Endothelial cell of umbilical vein (primary cell): ENCODE data around the gene CCDC116. TPM values are rescaled to one million over a fixed set of nuclear protein-coding genes. Genes with fewer than 3 reads are reported as not detected.
"Not testable (repeated sequence)": the region's sequence is repeated elsewhere in the genome, so short reads cannot be mapped to it uniquely, and the experiment has no call there.

Experiments
- BruUV-seq: library from RNA; stranded (reverse); fragments of 400-500 nt; replicated peaks from 2 replicates; lab custom pipeline; 2021; lab: Mats Ljungman, UMichigan
- CTCF ChIA-PET: fragments of 300-600, 350-600 bp; sonication (Branson Sonifier 250); formaldehyde crosslinking; loops from one replicate; lab custom pipeline; 2021; ENCODE audit warnings: antibody characterized with exemption, inconsistent platforms; lab: Charles Lee
- POLR2A ChIA-PET: fragments of 300-600, 350-600 bp; sonication (Branson Sonifier 250); formaldehyde crosslinking; loops from one replicate; lab custom pipeline; 2021; ENCODE audit warnings: antibody characterized with exemption, inconsistent platforms; lab: Charles Lee
- DNase-seq: peaks from one replicate; pipeline ENCODE4 v3.0.0-alpha.2; 2011; ENCODE audit warnings: low read depth, low spot score
- FAIRE-seq: peaks from 2 replicates; lab custom pipeline; 2011; peaks lifted over from hg19 to GRCh38; lab: Jason Lieb, UNC
- H2AFZ ChIP-seq: 2 replicates; pipeline ENCODE4 v1.6.0; 2012; ENCODE audit warnings: low read depth, low read length, control low read depth, inconsistent platforms
- H3K27ac ChIP-seq: 2 replicates; pipeline ENCODE4 v1.5.1; 2011; ENCODE audit warnings: low read depth, mild to moderate bottlenecking, control low read depth, low read length, moderate library complexity; ENCODE audit not compliant: insufficient read depth
- H3K27me3 ChIP-seq, 2 experiments: 2 replicates each; pipeline versions ENCODE4 v1.6.0 to v1.6.1; 2011; ENCODE audit warnings: low read length in 2 of 2, mixed read lengths in 1 of 2; ENCODE audit not compliant: control insufficient read depth in 2 of 2, insufficient read depth in 2 of 2
- H3K36me3 ChIP-seq, 2 experiments: 2 replicates in 1 of 2; 3 replicates in 1 of 2; pipeline ENCODE4 v1.5.1; 2011; ENCODE audit warnings: low read length in 2 of 2, mild to moderate bottlenecking in 1 of 2, moderate library complexity in 1 of 2; ENCODE audit not compliant: control insufficient read depth in 2 of 2, insufficient read depth in 2 of 2; ENCODE audit errors: extremely low read depth in 1 of 2
- H3K4me1 ChIP-seq: 3 replicates; pipeline ENCODE4 v1.5.1; 2011; ENCODE audit warnings: mild to moderate bottlenecking, low read length; ENCODE audit not compliant: control insufficient read depth, insufficient read depth; ENCODE audit errors: extremely low read depth
- H3K4me2 ChIP-seq: 2 replicates; pipeline ENCODE4 v1.6.1; 2011; ENCODE audit warnings: low read length, control low read depth, mixed read lengths; ENCODE audit not compliant: insufficient read depth
- H3K4me3 ChIP-seq, 3 experiments: fragments of 200-600 bp in 1 of 3; sonication (generic), shearing (Covaris generic) in 1 of 3; replicated peaks in 1 of 3; 2 replicates each; pipeline ENCODE4 v1.5.1; 2011 to 2016; ENCODE audit warnings: control low read depth in 3 of 3, low read length in 3 of 3, mild to moderate bottlenecking in 2 of 3, inconsistent platforms in 1 of 3, low read depth in 1 of 3, moderate library complexity in 1 of 3; ENCODE audit not compliant: insufficient read depth in 1 of 3
- H3K79me2 ChIP-seq: 2 replicates; pipeline ENCODE4 v1.6.0; 2012; ENCODE audit warnings: low read length, inconsistent platforms; ENCODE audit not compliant: control insufficient read depth, insufficient read depth
- H3K9ac ChIP-seq: replicated peaks from 2 replicates; pipeline ENCODE3; 2011; ENCODE audit warnings: low read length, control low read depth; ENCODE audit not compliant: insufficient read depth; ENCODE audit errors: extremely low read depth
- H3K9me1 ChIP-seq: replicated peaks from 3 replicates; pipeline ENCODE4 v1.6.0; 2011; ENCODE audit warnings: mild to moderate bottlenecking, low read length; ENCODE audit not compliant: control insufficient read depth, insufficient read depth; ENCODE audit errors: extremely low read depth
- H3K9me3 ChIP-seq: replicated peaks from 2 replicates; pipeline ENCODE4 v1.5.1; 2012; ENCODE audit warnings: low read length, inconsistent platforms; ENCODE audit not compliant: control insufficient read depth, insufficient read depth
- H4K20me1 ChIP-seq: replicated peaks from 2 replicates; pipeline ENCODE3; 2011; ENCODE audit warnings: mild to moderate bottlenecking, low read length; ENCODE audit not compliant: control insufficient read depth, insufficient read depth; ENCODE audit errors: extremely low read depth
- EZH2 ChIP-seq: IDR thresholded peaks from 2 replicates; pipeline ENCODE4 v1.6.1; 2012; ENCODE audit warnings: borderline replicate concordance, low read depth, mild to moderate bottlenecking, moderate library complexity, low read length, inconsistent platforms; ENCODE audit not compliant: severe bottlenecking
- FOS ChIP-seq: IDR thresholded peaks from 2 replicates; pipeline ENCODE4 v1.6.1; 2011; ENCODE audit warnings: mild to moderate bottlenecking, low read length, moderate library complexity, borderline replicate concordance; ENCODE audit not compliant: insufficient read depth
- GATA2 ChIP-seq: IDR thresholded peaks from 2 replicates; pipeline ENCODE4 v1.7.0; 2011; ENCODE audit warnings: low read depth, mild to moderate bottlenecking, moderate library complexity, mixed read lengths, low read length; ENCODE audit not compliant: insufficient read length, insufficient read depth
- JUN ChIP-seq: IDR thresholded peaks from 2 replicates; pipeline ENCODE4 v1.6.1; 2011; ENCODE audit warnings: borderline replicate concordance, low read depth; ENCODE audit not compliant: insufficient read length, insufficient read depth
- MYC ChIP-seq: IDR thresholded peaks from one replicate; pipeline ENCODE4 v1.6.1; 2011; ENCODE audit warnings: mild to moderate bottlenecking, low read depth, low read length
- POLR2A ChIP-seq: IDR thresholded peaks from 2 replicates; pipeline ENCODE4 v1.6.1; 2012; ENCODE audit warnings: low read depth, mild to moderate bottlenecking, control low read depth, low read length
- POLR2AphosphoS5 ChIP-seq: IDR thresholded peaks from 2 replicates; pipeline ENCODE4 v1.6.1; 2012; ENCODE audit warnings: low read depth, mild to moderate bottlenecking, control low read depth, low read length, moderate library complexity; ENCODE audit not compliant: insufficient read depth
- dilution Hi-C: fragments of 300-500 bp; cut with MboI; formaldehyde crosslinking; loops from one replicate; pipeline ENCODE4 v1.15.0; 2019; ENCODE audit warnings: low sequenced_read_pairs; ENCODE audit not compliant: extremely low pct_ligation_motif_present
- intact Hi-C: fragments of 100-400 bp; cut with micrococcal nuclease; formaldehyde crosslinking; loops from one replicate; pipeline ENCODE4 v1.10.0; 2022
- polyA plus RNA-seq, 4 experiments: library from polyadenylated mRNA; depleted of rRNA in 3 of 4; stranded (reverse) in 3 of 4; unstranded in 1 of 4; fragments of >200 nt; gene quantifications; 2 replicates each; pipeline versions ENCODE4 v1.2.1 to v1.2.3, GENCODE V29; 2011 to 2012; ENCODE audit warnings: missing spikeins in 1 of 4
- total RNA-seq: library from RNA; stranded (reverse); gene quantifications from 2 replicates; pipeline ENCODE4 v1.2.3, GENCODE V29; 2021
- TF ChIP-seq, protein P1 (sequence below): IDR thresholded peaks from 2 replicates; pipeline ENCODE4 v1.6.1; 2011; ENCODE audit not compliant: insufficient read depth, insufficient read length
- TF ChIP-seq, protein P2 (sequence below), 2 donors: IDR thresholded peaks; 1 replicate in 1 of 2; 2 replicates in 1 of 2; pipeline ENCODE4 v1.5.1; 2011; ENCODE audit warnings: low read length in 2 of 2, mild to moderate bottlenecking in 2 of 2, moderate library complexity in 2 of 2, control low read depth in 1 of 2, inconsistent platforms in 1 of 2, low read depth in 1 of 2; ENCODE audit not compliant: insufficient read depth in 1 of 2; ENCODE audit errors: extremely low read depth in 1 of 2

Gene CCDC116
- total and polyA plus RNA-seq, 2 donors (not counting 3 experiments of a cell fraction or from before 2014, with no cell fraction given): 0.21 to 0.33 TPM

DNA sequence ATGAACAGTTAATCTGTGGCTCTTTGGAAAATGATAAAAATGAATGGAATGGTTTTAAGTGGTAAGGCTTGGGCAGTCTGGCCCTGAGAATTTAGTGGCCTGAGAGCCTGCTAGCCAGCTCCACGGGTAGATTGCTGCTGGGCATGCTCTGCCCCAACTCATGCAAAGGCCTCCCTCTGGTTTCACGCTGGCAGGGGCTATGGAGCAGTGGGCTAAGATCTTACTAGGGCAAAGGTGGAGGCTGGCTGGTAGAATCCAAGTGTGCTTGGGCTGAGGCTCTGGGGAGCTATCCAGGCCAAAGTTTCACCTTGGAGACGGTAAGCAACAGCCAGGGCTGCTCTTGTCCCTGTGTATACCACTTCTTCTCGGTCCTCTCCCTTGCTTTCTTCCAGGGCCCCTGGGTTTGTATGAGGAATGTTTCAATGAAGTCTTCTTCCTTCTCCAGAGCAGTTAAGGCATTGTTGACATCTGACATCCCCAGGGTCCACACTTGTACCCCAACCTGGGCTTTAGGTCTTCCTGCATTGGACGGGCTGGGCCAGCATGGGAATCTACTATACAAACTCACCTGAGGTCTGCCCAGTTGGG lies 37.6 kb upstream of the CCDC116 start:
- H3K79me2 ChIP-seq: peaks cover 99% of the 10 kb centered on the region
- no peaks in the 10 kb centered on the region for H3K9me1 ChIP-seq
- H3K4me1 ChIP-seq: peaks cover 4% of the 10 kb centered on the region
- DNase-seq: no peak
- no peak overlapping the region for H3K4me2 ChIP-seq
- no peaks in the 10 kb centered on the region for H3K9me3 ChIP-seq
- FAIRE-seq: no peak
- dilution Hi-C loops: no loop called here
- H3K9ac ChIP-seq: no peak overlapping the region
- H3K4me3 ChIP-seq: no peak overlapping the region
- no peaks in the 10 kb centered on the region for H3K27me3 ChIP-seq
- no peak for TF ChIP-seq JUN
- TF ChIP-seq FOS: no peak
- no peak for TF ChIP-seq GATA2
- no peak for TF ChIP-seq MYC
- no peak for TF ChIP-seq EZH2
- TF ChIP-seq POLR2A: no peak
- TF ChIP-seq, protein P1, sequence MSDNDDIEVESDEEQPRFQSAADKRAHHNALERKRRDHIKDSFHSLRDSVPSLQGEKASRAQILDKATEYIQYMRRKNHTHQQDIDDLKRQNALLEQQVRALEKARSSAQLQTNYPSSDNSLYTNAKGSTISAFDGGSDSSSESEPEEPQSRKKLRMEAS: no peak
- TF ChIP-seq POLR2AphosphoS5: no peak
- TF ChIP-seq, protein P2, sequence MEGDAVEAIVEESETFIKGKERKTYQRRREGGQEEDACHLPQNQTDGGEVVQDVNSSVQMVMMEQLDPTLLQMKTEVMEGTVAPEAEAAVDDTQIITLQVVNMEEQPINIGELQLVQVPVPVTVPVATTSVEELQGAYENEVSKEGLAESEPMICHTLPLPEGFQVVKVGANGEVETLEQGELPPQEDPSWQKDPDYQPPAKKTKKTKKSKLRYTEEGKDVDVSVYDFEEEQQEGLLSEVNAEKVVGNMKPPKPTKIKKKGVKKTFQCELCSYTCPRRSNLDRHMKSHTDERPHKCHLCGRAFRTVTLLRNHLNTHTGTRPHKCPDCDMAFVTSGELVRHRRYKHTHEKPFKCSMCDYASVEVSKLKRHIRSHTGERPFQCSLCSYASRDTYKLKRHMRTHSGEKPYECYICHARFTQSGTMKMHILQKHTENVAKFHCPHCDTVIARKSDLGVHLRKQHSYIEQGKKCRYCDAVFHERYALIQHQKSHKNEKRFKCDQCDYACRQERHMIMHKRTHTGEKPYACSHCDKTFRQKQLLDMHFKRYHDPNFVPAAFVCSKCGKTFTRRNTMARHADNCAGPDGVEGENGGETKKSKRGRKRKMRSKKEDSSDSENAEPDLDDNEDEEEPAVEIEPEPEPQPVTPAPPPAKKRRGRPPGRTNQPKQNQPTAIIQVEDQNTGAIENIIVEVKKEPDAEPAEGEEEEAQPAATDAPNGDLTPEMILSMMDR (IDR thresholded peaks at IDR 0.05; ENCODE audit: extremely low read depth in 1 of 2, insufficient read depth in 1 of 2, low read depth in 1 of 2, low read length in 2 of 2): no peak
- ChIA-PET CTCF (interaction anchor here (1.2 to 2.4 kb wide), 2 partner anchors 16 to 48 kb away, joined by 5 to 9 read pairs; no protein-coding TSS in a partner anchor), POLR2A (no interaction called here)
- H4K20me1 ChIP-seq: peaks cover 10% of the 10 kb centered on the region
- no TSS peak for BruUV-seq
- H3K36me3 ChIP-seq: peaks cover 16 to 29% of the 10 kb centered on the region in 2 experiments
- no peak overlapping the region for H2AFZ ChIP-seq
- intact Hi-C loops: no loop called here
- H3K27ac ChIP-seq: no peak overlapping the region

DNA sequence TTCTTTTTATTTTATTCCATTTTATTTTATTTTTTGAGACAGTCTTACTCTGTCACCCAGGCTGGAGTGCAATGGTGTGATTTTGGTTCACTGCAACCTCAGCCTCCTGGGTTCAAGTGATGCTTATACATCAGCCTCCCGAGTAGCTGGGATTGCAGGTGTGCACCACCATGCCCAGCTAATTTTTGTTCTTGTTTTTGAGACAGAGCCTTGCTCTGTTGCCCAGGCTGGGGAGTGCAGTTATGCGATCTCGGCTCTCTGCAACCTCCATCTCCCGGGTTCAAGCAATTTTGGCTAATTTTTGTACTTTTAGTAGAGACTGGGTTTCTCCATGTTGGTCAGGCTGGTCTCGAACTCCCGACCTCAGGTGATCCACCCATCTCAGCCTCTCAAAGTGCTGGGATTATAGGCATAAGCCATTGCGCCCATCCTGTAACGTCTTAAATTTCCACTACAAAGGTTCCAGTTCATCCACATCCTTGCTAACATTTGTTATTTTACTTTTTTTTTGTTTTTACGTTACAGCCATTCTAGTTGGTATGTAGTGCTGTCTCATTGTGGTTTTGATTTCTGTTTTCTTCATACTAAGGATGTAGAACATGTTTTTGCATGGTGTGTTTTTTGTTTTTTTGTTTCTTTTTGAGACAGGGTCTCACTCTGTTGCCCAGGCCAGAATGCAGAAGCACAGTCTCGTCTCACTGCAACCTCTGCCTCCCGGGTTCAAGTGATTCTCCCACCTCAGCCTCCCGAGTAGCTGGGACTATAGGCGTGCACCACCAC lies 36.0 kb upstream of the CCDC116 start:
- intact Hi-C loops, H3K4me3 ChIP-seq, H3K27me3 ChIP-seq, POLR2A ChIA-PET, H3K4me2 ChIP-seq, BruUV-seq, H3K27ac ChIP-seq, H3K4me1 ChIP-seq, DNase-seq, H3K9me3 ChIP-seq, dilution Hi-C loops, H2AFZ ChIP-seq, H3K9me1 ChIP-seq, H4K20me1 ChIP-seq, FAIRE-seq, H3K9ac ChIP-seq: not testable (repeated sequence)
- H3K36me3 ChIP-seq: peaks cover 16 to 29% of the 10 kb centered on the region in 2 experiments
- H3K79me2 ChIP-seq: peaks cover 99% of the 10 kb centered on the region
- CTCF ChIA-PET: interaction anchor here (1.1 kb wide), 1 partner anchor 33 kb away, joined by 5 read pairs; no protein-coding TSS in a partner anchor
